ENCODE results near the gene PPP1R16B.

GRCh38 chr20:38902601-38903000, 97.1 kb downstream of the PPP1R16B start:
- TF ChIP-seq CTCF (IDR thresholded peaks at IDR 0.05; ENCODE audit: low read depth, low read length) (no peak), EZH2phosphoT487 (IDR thresholded peaks at IDR 0.05; ENCODE audit: low read depth) (no peak)
